ENCODE results near the gene ERN2.
"Not testable (repeated sequence)": the region's sequence is repeated elsewhere in the genome, so short reads cannot be mapped to it uniquely, and the experiment has no call there.

Gene ERN2

GRCh38 chr16:23712976-23713375, at the start of gene ERN2:
Gene ERN2, minus strand, starts transcription at chr16:23713222. Its CDS starts 35 bp downstream, at chr16:23713187.
- no peak for DNase-seq

GRCh38 chr16:23757937-23758619, 45.1 kb upstream of the ERN2 start:
- DNase-seq: no peak

- DNase-seq: no peak
Measured at GRCh38 chr16:23757116-23757515, 44.1 kb upstream of the ERN2 start.

GRCh38 chr16:23755484-23755809, 42.4 kb upstream of the ERN2 start:
- DNase-seq: no peak

GRCh38 chr16:23754594-23755483, 41.8 kb upstream of the ERN2 start, which contains the start of gene CHP2:
Gene CHP2, plus strand, starts transcription at chr16:23755026. Its CDS starts 24 bp downstream, at chr16:23755050.
- DNase-seq: no peak

- no peak for DNase-seq
Measured at GRCh38 chr16:23753908-23754593, 41.0 kb upstream of the ERN2 start.

- not testable (repeated sequence) for DNase-seq
Measured at GRCh38 chr16:23751053-23751452, 38.0 kb upstream of the ERN2 start.

GRCh38 chr16:23748630-23749029, 35.6 kb upstream of the ERN2 start:
- DNase-seq: no peak

GRCh38 chr16:23745263-23745662, 32.2 kb upstream of the ERN2 start:
- no peak for DNase-seq

GRCh38 chr16:23742766-23743165, 29.7 kb upstream of the ERN2 start:
- no peak for DNase-seq

GRCh38 chr16:23741675-23742303, 28.8 kb upstream of the ERN2 start:
- no peak for DNase-seq

GRCh38 chr16:23739516-23739915, 26.5 kb upstream of the ERN2 start:
- DNase-seq: no peak

- DNase-seq: not testable (repeated sequence)
Measured at GRCh38 chr16:23737423-23738028, 24.5 kb upstream of the ERN2 start.

GRCh38 chr16:23734176-23734893, 21.3 kb upstream of the ERN2 start:
- DNase-seq: no peak

- DNase-seq: no peak
Measured at GRCh38 chr16:23729503-23730424, 16.7 kb upstream of the ERN2 start.

- DNase-seq: no peak
Measured at GRCh38 chr16:23728112-23728477, 15.1 kb upstream of the ERN2 start.

- DNase-seq: no peak
Measured at GRCh38 chr16:23726710-23727109, 13.7 kb upstream of the ERN2 start.

GRCh38 chr16:23724785-23725131, 11.7 kb upstream of the ERN2 start:
- DNase-seq: no peak

- no peak for DNase-seq
Measured at GRCh38 chr16:23724096-23724784, 11.2 kb upstream of the ERN2 start.

- DNase-seq: not testable (repeated sequence)
Measured at GRCh38 chr16:23722613-23723240, 9.7 kb upstream of the ERN2 start.
